PC-9 (cell line): Measurements from ENCODE around the gene METTL5.

ENCODE experiments used
- CTCF ChIP-seq: fragments of 200-600 bp; sonication (generic); conservative IDR thresholded peaks from 2 replicates; pipeline ENCODE4 v1.6.1; 2017; ENCODE audit warnings: mixed run types, antibody characterized with exemption, mild to moderate bottlenecking, moderate library complexity
- EZH2 ChIP-seq: fragments of 200-600 bp; sonication (generic); IDR thresholded peaks from 2 replicates; pipeline ENCODE4 v1.8.0; 2017; ENCODE audit warnings: antibody characterized with exemption, low read depth

GRCh38 chr2:169839954-169840746, 15.4 kb upstream of the METTL5 start:
- TF ChIP-seq CTCF: no peak
- no peak for TF ChIP-seq EZH2
